ENCODE results near the gene ATP6AP1. TPM values are rescaled to one million over a fixed set of nuclear protein-coding genes. Genes with fewer than 3 reads are reported as not detected.
A peak's percentile ranks its signal among the peaks of the same experiment; 100 is the strongest.

Gene ATP6AP1
- total and polyA plus RNA-seq, 9 of the 15 experiments (the other 6 are each of a cell fraction or from before 2014, with no cell fraction given) = 8.3 to 90.5 (median 52.9) TPM

DNA sequence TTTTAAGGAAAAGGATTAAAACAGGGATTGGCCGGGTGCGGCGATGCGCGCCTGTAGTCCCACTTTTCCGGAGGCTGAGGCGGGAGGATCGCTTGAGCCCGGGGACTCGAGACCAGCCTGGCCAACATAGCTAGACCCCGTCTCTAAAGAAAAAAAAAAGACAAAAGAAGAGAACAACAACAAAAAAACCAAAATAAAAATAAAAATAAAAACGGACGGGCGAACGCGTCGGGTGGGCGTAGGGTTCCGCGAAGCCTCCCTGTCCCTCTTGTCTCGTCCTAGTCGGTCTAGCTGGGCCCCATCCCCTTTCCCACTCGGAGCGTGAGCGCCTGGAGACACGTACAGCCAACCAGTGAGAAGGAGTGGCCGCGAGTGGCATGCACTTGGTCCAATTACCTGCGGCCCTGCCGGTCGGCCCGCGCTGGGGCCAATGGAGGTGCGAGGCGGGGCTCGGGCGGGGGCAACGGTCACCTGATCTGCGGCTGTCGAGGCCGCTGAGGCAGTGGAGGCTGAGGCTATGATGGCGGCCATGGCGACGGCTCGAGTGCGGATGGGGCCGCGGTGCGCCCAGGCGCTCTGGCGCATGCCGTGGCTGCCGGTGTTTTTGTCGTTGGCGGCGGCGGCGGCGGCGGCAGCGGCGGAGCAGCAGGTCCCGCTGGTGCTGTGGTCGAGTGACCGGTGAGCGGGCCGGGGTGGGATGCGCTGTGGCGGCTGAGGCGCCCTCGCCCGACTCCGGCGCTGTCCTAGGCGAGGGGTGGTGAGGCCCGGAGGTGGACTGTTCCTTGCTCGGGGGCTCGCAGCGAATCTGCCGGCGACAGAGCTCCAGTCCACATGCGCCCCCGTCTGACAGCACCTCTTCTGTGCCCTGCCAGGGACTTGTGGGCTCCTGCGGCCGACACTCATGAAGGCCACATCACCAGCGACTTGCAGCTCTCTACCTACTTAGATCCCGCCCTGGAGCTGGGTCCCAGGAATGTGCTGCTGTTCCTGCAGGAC is at the start of gene ATP6AP1 (continued):
- TF ChIP-seq TGIF2 (CRISPR knock-in tag; IDR thresholded peaks at IDR 0.05) (no peak), HEY1 (CRISPR knock-in tag; IDR thresholded peaks at IDR 0.05; ENCODE audit: borderline replicate concordance) (no peak), ARID4B (CRISPR knock-in tag; IDR thresholded peaks at IDR 0.05) (no peak; the same call in 1 of the 2 replicates), POLR2A (conservative IDR thresholded peaks at IDR 0.05) (peak; percentile 69), PTRF (tag; IDR thresholded peaks at IDR 0.05) (no peak), ZBTB43 (CRISPR knock-in tag; IDR thresholded peaks at IDR 0.05) (no peak), KHSRP (IDR thresholded peaks at IDR 0.05) (no peak), XRCC5 (IDR thresholded peaks at IDR 0.05; ENCODE audit: low read depth, low read length) (peak; percentile 56; the same call in 1 of the 2 replicates), NELFE (IDR thresholded peaks at IDR 0.05; ENCODE audit: insufficient read depth, insufficient read length) (no peak)

Data from K562 (cell line).